B cell (primary cell): ENCODE results near the gene MID2. TPM values are rescaled to one million over a fixed set of nuclear protein-coding genes. Genes with fewer than 3 reads are reported as not detected.

ENCODE experiments used
- ATAC-seq: fragments of 200-7000 bp; cut with Tn5 transposase; one replicate; pipeline ENCODE4 v1.10.0; 2021; ENCODE audit warnings: low read depth, mild to moderate bottlenecking, moderate number of reproducible peaks, moderate library complexity
- CTCF ChIA-PET: fragments of 350-600 bp; sonication (Branson Sonifier 250); formaldehyde crosslinking; loops from one replicate; lab custom pipeline; 2021; ENCODE audit warnings: antibody characterized with exemption, inconsistent platforms; lab: Charles Lee
- POLR2A ChIA-PET: fragments of 350-600 bp; sonication (Branson Sonifier 250); formaldehyde crosslinking; loops from one replicate; lab custom pipeline; 2021; ENCODE audit warnings: antibody characterized with exemption; lab: Charles Lee
- DNase-seq: peaks from one replicate; pipeline ENCODE4 v3.0.0; 2013
- H2AFZ ChIP-seq: 2 replicates; pipeline ENCODE4 v1.6.1; 2012; ENCODE audit warnings: mild to moderate bottlenecking, low read depth, low read length; ENCODE audit not compliant: insufficient read depth, poor library complexity, severe bottlenecking
- H3K27ac ChIP-seq, 2 donors: 1 replicate in 1 of 2; 2 replicates in 1 of 2; pipeline ENCODE4 v1.5.1; 2012 to 2013; ENCODE audit warnings: low read length in 2 of 2, mild to moderate bottlenecking in 2 of 2, moderate library complexity in 1 of 2
- H3K27me3 ChIP-seq, 4 experiments: fragments of 200-600 bp in 1 of 4; sonication (generic) in 1 of 4; replicated peaks in 1 of 4; 1 replicate in 2 of 4; 2 replicates in 2 of 4; pipeline versions ENCODE4 v1.6.1 to v1.7.0; 2013 to 2016; ENCODE audit warnings: low read length in 3 of 4, mild to moderate bottlenecking in 2 of 4, mixed read lengths in 1 of 4, moderate library complexity in 1 of 4; ENCODE audit not compliant: insufficient read depth in 4 of 4, control insufficient read depth in 3 of 4; ENCODE audit errors: control extremely low read depth in 1 of 4
- H3K36me3 ChIP-seq, 2 experiments: replicated peaks in 1 of 2; 1 replicate in 1 of 2; 2 replicates in 1 of 2; pipeline versions ENCODE4 v1.6.1 to v1.7.1; 2013; ENCODE audit warnings: low read length in 1 of 2; ENCODE audit not compliant: insufficient read depth in 2 of 2, control insufficient read depth in 1 of 2; ENCODE audit errors: control extremely low read depth in 1 of 2, extremely low read depth in 1 of 2
- H3K4me1 ChIP-seq, 2 donors: fragments of 200-600 bp in 1 of 2; sonication (generic) in 1 of 2; 1 replicate in 1 of 2; 2 replicates in 1 of 2; pipeline versions ENCODE4 v1.5.1 to v1.6.1; 2013 to 2017; ENCODE audit warnings: low read length in 2 of 2; ENCODE audit not compliant: control insufficient read depth in 2 of 2, insufficient read depth in 2 of 2
- H3K4me2 ChIP-seq: replicated peaks from 2 replicates; pipeline ENCODE3; 2012; ENCODE audit warnings: mild to moderate bottlenecking, low read depth, low read length; ENCODE audit not compliant: poor library complexity, severe bottlenecking
- H3K4me3 ChIP-seq, 5 experiments: fragments of 200-600 bp in 1 of 5; sonication (generic) in 1 of 5; 1 replicate in 3 of 5; 2 replicates in 2 of 5; pipeline versions ENCODE4 v1.5.1 to v1.7.0; 2011 to 2016; ENCODE audit warnings: low read length in 4 of 5, mild to moderate bottlenecking in 4 of 5, low read depth in 2 of 5, control low read depth in 1 of 5, moderate library complexity in 1 of 5; ENCODE audit not compliant: insufficient read depth in 1 of 5; ENCODE audit errors: control extremely low read depth in 1 of 5, extremely low read depth in 1 of 5
- H3K79me2 ChIP-seq: fragments of 200-600 bp; sonication (generic); one replicate; pipeline ENCODE4 v1.6.0; 2016; ENCODE audit warnings: low read length; ENCODE audit not compliant: control insufficient read depth, insufficient read depth
- H3K9ac ChIP-seq: fragments of 200-600 bp; sonication (generic); 2 replicates; pipeline ENCODE4 v1.6.1; 2017; ENCODE audit warnings: mild to moderate bottlenecking, low read length, moderate library complexity
- H3K9me3 ChIP-seq, 3 donors: one replicate each; pipeline versions ENCODE4 v1.6.1 to v1.7.1; 2013; ENCODE audit warnings: low read length in 2 of 3; ENCODE audit not compliant: control insufficient read depth in 2 of 3, insufficient read depth in 1 of 3; ENCODE audit errors: control extremely low read depth in 1 of 3
- H4K20me1 ChIP-seq: 2 replicates; pipeline ENCODE4 v1.6.0; 2012; ENCODE audit warnings: mild to moderate bottlenecking, low read length; ENCODE audit not compliant: insufficient read depth, control insufficient read depth, poor library complexity, severe bottlenecking
- H3K27ac Mint-ChIP-seq: one replicate; pipeline ENCODE4 v1.8.0; 2021; ENCODE audit warnings: mixed read lengths
- H3K27me3 Mint-ChIP-seq: one replicate; pipeline ENCODE4 v1.8.0; 2021; ENCODE audit warnings: mixed read lengths
- H3K4me1 Mint-ChIP-seq: one replicate; pipeline ENCODE4 v1.8.0; 2021; ENCODE audit warnings: mixed read lengths
- H3K4me3 Mint-ChIP-seq: one replicate; pipeline ENCODE4 v1.8.0; 2021; ENCODE audit warnings: mixed read lengths
- H3K9me3 Mint-ChIP-seq: one replicate; pipeline ENCODE4 v1.8.0; 2022; ENCODE audit warnings: mixed read lengths; ENCODE audit not compliant: insufficient read depth
- EZH2 ChIP-seq: IDR thresholded peaks from 2 replicates; pipeline ENCODE4 v1.6.1; 2012; ENCODE audit warnings: borderline replicate concordance, low read depth, mild to moderate bottlenecking, moderate library complexity, low read length; ENCODE audit not compliant: insufficient read depth, poor library complexity, severe bottlenecking
- WGBS: methylation state at CpG from one replicate; pipeline ENCODE4 v1.1.5; 2013; ENCODE audit warnings: missing lambda C conversion rate; ENCODE audit not compliant: insufficient coverage; 5-methylcytosine and 5-hydroxymethylcytosine counted together
- intact Hi-C: fragments of 100-400 bp; cut with micrococcal nuclease; formaldehyde crosslinking; loops from one replicate; pipeline ENCODE4 v1.10.0; 2022
- polyA plus RNA-seq: library from polyadenylated mRNA; depleted of rRNA; stranded (reverse); fragments of >200 nt; gene quantifications from 2 replicates; pipeline ENCODE4 v1.2.3, GENCODE V29; 2012
- total RNA-seq, 2 donors: library from RNA; stranded (reverse); fragments of 120-200 nt in 1 of 2; gene quantifications; 1 replicate in 1 of 2; 2 replicates in 1 of 2; pipeline versions ENCODE4 v1.2.3 to v1.2.4, GENCODE V29; 2013 to 2022
- TF ChIP-seq, protein P1 (sequence below): fragments of 200-600 bp; IDR thresholded peaks from one replicate; pipeline ENCODE4 v1.8.0; 2022; ENCODE audit warnings: antibody characterized with exemption, mild to moderate bottlenecking

The MID2 gene
- total and polyA plus RNA-seq, 2 donors (not counting 1 experiment from before 2014, with no cell fraction given): 1.7 to 5.8 TPM

DNA sequence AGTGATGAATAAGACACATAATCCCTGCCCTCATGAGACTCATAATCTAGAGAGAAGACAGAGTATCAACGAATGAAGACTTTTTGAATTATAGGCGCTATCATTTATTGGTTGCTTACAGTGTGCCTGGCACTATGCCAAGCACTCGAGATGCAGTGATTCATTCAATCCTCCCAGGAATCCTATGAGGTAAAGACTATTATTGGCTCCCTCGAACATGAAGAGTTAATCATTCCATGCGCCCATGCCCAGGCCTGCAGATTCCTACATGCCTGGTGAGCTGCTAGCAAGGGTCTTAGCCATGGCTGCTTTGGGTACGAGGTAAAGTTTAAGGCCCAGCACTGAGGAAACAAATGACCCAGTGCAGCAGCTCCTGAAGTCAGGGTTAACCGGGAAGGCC is 109.5 kb downstream of the MID2 start:
- Histone ChIP-seq H3K9ac (no peak overlapping the region), H3K4me1 (no peaks in the 10 kb centered on the region), H3K4me2 (no peak overlapping the region), H3K27ac (no peak overlapping the region), H4K20me1 (no peaks in the 10 kb centered on the region), H3K79me2 (no peaks in the 10 kb centered on the region), H3K9me3 (no peaks in the 10 kb centered on the region), H3K27me3 (peaks cover 0 to 5% (median 0%) of the 10 kb centered on the region in 4 experiments), H3K4me3 (no peak overlapping the region), H3K36me3 (no peaks in the 10 kb centered on the region), H2AFZ (no peak overlapping the region)
- no peak overlapping the region for H3K27ac Mint-ChIP-seq
- ATAC-seq: no peak
- 57% methylated on average over 5 of the region's 7 CpGs for WGBS
- no peak for DNase-seq
- intact Hi-C loops: no loop called here
- ChIA-PET CTCF (no interaction called here), POLR2A (no interaction called here)
- no peaks in the 10 kb centered on the region for H3K9me3 Mint-ChIP-seq
- no peaks in the 10 kb centered on the region for H3K4me1 Mint-ChIP-seq
- H3K4me3 Mint-ChIP-seq: no peak overlapping the region
- peaks cover 8% of the 10 kb centered on the region for H3K27me3 Mint-ChIP-seq
- TF ChIP-seq EZH2: no peak
- TF ChIP-seq, protein P1, sequence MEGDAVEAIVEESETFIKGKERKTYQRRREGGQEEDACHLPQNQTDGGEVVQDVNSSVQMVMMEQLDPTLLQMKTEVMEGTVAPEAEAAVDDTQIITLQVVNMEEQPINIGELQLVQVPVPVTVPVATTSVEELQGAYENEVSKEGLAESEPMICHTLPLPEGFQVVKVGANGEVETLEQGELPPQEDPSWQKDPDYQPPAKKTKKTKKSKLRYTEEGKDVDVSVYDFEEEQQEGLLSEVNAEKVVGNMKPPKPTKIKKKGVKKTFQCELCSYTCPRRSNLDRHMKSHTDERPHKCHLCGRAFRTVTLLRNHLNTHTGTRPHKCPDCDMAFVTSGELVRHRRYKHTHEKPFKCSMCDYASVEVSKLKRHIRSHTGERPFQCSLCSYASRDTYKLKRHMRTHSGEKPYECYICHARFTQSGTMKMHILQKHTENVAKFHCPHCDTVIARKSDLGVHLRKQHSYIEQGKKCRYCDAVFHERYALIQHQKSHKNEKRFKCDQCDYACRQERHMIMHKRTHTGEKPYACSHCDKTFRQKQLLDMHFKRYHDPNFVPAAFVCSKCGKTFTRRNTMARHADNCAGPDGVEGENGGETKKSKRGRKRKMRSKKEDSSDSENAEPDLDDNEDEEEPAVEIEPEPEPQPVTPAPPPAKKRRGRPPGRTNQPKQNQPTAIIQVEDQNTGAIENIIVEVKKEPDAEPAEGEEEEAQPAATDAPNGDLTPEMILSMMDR: no peak

DNA sequence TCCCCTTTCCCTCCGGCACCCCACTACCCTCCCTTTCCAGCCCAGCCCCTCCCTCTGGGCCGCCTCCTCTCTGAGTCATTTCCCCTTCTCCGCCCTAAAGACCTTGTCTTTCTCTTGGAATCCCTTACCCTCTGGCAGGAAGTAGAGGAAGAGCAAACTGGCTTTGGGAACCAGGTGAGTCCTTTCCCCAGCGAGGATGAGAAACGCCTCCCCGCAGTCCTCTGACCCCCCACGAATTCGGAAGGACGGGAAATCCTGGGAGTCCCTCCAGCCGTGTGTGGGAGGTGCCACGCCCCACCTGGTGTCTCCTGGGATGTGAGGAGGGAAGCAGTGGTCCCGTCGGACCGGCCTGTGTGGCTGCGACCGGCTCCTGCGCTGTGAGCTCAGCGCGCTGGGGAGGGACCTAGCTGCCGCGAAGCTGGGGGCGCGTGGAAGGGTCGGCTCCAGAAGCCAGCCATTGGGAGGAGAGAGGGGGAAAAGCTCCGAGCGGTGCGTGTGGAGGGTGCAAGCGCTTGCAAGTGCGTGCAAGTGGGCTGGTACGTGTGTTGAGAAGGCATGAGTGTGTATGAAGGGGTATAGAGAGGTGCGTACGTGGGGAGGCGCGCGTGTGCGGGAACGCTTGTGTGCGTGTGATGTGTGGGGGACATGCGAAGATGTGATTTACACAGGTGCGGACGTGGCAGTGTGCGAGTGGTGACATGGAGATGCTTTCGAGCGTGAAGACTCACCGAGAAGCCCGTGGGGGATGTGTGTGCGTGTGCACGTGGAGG is 110.2 kb downstream of the MID2 start:
- no peak overlapping the region for H3K4me3 ChIP-seq
- no peaks in the 10 kb centered on the region for H3K79me2 ChIP-seq
- TF ChIP-seq, protein P1: no peak
- TF ChIP-seq EZH2: no peak
- H3K9me3 ChIP-seq: no peaks in the 10 kb centered on the region
- Mint-ChIP-seq H3K27ac (no peak overlapping the region), H3K4me1 (no peaks in the 10 kb centered on the region), H3K27me3 (peaks cover 8% of the 10 kb centered on the region), H3K9me3 (no peaks in the 10 kb centered on the region), H3K4me3 (no peak overlapping the region)
- H3K27me3 ChIP-seq: peaks cover 0 to 5% (median 0%) of the 10 kb centered on the region in 4 experiments
- H2AFZ ChIP-seq: no peak overlapping the region
- ChIA-PET POLR2A (no interaction called here), CTCF (no interaction called here)
- intact Hi-C loops: no loop called here
- no peak overlapping the region for H3K4me2 ChIP-seq
- no peaks in the 10 kb centered on the region for H3K36me3 ChIP-seq
- no peaks in the 10 kb centered on the region for H4K20me1 ChIP-seq
- H3K4me1 ChIP-seq: no peaks in the 10 kb centered on the region
- H3K27ac ChIP-seq: no peak overlapping the region
- ATAC-seq (no peak), DNase-seq (no peak)
- H3K9ac ChIP-seq: no peak overlapping the region
- 9% methylated on average over 21 of the region's 48 CpGs for WGBS
